CD1c-positive myeloid dendritic cell (primary cell): ENCODE data around the gene SERPINA1.

Experiments
- DNase-seq: peaks from one replicate; pipeline ENCODE4 v3.0.0-alpha.2; 2016; ENCODE audit errors: extremely low spot score

The SERPINA1 gene

DNA sequence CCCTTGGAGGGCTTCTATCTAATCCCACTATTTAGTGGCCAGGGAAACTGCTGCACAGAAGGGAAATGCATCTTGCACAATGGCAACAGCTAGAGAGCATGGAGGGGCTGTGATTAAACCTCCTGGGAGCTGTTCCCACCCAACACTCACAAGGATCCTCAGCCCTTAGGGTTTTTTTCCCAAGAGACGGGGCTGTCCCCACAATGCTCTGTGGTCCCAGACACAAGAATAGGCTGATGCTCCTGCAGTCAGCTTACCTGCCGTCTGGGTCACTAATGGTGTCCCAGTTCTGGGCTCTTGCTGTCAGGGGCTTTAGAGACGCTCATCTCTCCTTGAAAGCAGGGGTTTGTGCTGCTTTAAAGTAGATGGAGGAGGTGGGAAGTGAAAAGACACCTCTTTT is 4.6 kb downstream of the SERPINA1 start:
- DNase-seq, result no peak

DNA sequence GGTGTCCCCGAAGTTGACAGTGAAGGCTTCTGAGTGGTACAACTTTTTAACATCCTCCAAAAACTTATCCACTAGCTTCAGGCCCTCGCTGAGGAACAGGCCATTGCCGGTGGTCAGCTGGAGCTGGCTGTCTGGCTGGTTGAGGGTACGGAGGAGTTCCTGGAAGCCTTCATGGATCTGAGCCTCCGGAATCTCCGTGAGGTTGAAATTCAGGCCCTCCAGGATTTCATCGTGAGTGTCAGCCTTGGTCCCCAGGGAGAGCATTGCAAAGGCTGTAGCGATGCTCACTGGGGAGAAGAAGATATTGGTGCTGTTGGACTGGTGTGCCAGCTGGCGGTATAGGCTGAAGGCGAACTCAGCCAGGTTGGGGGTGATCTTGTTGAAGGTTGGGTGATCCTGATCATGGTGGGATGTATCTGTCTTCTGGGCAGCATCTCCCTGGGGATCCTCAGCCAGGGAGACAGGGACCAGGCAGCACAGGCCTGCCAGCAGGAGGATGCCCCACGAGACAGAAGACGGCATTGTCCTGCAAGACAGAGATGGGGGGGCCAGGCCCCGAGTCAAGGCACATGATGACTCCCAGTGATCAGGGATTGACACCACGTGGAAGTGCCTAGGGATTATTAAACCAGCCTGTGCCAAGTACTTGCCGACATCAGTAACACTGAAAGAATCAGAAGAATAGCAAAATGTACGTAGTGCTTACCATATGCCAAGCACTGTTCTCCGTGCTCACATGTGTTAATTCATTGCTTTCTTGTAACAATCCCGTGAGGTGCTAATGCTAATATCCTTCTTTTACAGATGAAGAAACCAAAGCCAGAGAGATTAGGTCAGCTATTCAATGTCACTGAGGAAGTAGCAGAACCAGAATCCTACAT is 5.4 kb downstream of the SERPINA1 start:
- DNase-seq, result no peak

DNA sequence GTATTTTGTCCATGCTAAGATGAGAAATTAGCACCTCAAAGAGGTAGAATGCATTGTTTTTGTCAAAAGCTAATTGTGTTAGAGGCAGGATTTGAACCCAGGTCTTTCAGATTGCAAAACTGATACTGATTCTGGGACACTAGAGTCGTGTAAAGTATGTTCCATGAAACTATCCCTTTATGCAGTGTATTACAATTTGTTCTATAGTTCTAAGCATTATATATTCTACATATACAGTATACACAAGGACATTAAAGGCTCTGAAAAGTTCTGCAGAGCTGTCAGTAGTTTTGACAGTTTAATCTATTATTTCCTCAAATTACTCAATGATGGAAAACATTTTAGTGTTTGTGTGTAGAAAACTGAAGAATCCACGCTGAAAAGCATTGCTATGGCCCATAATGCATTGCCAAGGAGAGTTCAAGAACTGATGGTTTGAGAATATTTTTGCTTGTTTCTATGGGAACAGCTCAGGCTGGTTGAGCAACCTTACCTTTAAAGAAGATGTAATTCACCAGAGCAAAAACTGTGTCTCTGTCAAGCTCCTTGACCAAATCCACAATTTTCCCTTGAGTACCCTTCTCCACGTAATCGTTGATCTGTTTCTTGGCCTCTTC is 6.2 kb downstream of the SERPINA1 start:
- DNase-seq, result no peak

DNA sequence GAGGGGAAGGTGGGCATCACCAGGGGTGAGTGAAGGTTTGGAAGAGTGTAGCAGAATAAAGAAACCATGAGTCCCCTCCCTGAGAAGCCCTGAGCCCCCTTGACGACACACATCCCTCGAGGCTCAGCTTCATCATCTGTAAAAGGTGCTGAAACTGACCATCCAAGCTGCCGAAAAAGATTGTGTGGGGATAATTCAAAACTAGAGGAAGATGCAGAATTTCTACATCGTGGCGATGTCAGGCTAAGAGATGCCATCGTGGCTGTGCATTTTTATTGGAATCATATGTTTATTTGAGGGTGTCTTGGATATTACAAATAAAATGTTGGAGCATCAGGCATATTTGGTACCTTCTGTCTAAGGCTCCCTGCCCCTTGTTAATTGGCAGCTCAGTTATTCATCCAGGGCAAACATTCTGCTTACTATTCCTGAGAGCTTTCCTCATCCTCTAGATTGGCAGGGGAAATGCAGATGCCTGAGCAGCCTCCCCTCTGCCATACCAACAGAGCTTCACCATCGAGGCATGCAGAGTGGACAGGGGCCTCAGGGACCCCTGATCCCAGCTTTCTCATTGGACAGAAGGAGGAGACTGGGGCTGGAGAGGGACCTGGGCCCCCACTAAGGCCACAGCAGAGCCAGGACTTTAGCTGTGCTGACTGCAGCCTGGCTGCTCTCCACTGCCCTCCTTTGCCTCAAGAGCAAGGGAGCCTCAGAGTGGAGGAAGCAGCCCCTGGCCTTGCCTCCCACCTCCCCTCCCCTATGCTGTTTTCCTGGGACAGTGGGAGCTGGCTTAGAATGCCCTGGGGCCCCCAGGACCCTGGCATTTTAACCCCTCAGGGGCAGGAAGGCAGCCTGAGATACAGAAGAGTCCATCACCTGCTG is 7.0 kb downstream of the SERPINA1 start:
- DNase-seq, result no peak

DNA sequence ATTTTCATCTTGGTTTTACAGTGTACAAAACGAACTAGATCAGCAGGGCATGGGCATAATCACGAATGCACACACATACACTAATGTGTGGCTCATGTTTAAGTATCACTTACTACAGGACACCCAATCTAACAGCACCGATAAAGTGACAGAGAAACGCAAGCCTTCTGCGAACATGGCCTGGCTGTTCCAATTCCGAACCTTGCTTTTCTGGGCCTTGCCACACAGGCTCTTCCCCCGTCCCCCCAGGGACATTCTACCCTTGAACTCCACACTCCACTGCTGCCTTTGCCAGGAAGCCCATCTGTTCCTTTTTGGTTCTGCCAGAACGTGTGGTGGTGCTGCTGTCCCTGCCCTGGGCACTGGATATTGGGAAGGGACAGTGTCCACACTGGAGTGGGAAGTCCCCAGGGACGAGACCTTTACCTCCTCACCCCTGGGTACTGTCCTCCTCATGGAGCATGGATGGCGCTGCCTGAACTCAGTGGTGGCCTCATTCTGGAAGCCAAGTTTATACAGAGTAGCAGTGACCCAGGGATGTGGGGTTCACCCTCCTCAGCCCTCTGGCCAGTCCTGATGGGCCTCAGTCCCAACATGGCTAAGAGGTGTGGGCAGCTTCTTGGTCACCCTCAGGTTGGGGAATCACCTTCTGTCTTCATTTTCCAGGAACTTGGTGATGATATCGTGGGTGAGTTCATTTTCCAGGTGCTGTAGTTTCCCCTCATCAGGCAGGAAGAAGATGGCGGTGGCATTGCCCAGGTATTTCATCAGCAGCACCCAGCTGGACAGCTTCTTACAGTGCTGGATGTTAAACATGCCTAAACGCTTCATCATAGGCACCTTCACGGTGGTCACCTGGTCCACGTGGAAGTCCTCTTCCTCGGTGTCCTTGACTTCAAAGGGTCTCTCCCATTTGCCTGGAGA is 7.9 kb downstream of the SERPINA1 start:
- no peak for DNase-seq

DNA sequence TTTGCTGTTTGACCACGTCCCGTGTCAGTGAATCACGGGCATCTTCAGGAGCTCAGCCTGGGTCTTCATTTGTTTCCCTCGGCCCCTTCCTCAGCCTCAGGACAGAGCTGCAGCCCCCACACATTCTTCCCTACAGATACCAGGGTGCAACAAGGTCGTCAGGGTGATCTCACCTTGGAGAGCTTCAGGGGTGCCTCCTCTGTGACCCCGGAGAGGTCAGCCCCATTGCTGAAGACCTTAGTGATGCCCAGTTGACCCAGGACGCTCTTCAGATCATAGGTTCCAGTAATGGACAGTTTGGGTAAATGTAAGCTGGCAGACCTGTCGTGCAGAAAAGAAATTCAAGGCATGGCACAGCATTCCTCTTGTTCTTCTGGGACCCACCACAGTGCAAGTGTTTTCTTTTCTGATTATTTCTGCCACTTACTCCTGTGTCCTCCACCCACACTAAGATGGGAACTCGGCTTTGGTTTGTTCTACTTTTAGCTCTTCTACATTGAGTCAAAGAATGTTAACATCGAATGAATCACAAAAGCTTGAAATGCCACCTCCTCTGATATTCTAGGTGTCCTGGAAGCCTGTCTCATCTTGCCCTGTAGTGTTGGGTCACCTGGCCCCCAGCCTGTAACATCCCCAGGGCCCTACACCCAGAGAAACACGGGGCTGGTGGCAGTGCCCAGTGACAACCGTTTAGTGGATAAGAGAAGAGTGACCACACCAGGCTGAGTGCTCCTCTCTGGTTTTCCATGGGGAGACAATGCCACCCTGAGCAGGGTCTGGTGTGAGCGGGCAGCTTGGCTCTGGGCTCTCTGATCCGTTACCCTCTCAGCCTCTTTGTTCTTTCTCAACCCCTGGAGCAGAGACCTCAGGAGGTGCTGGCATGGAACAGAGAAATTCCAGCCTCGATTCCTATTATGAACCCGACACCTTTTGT is 8.8 kb downstream of the SERPINA1 start:
- no peak for DNase-seq

DNA sequence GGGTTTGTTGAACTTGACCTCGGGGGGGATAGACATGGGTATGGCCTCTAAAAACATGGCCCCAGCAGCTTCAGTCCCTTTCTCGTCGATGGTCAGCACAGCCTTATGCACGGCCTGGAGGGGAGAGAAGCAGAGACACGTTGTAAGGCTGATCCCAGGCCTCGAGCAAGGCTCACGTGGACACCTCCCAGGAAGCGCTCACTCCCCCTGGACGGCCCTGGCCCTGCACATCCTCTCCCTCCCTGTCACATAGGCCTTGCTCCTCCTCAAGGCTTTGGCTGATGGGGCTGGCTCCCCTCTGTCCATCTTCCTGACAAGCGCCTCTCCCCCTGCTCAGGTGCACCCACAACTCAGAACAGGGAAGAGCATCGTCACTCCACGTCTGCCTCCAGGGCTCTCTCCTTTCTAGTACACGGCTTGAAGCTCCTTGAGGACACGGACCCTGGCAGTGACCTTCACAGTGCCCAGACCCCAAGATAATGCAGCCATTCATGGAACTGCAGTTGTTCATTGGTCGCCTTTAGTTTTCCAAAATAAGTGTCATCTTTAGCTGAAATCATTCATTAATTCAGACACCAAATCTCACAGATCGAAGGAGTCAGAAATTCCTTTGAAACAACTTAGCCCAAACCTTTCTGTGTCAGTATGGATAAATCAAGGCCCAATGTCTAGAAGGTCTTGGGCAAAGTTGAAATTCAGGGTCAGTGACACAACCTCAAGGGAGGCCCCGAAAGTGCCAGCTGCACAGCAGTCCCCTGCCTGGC is 9.7 kb downstream of the SERPINA1 start:
- no peak for DNase-seq

DNA sequence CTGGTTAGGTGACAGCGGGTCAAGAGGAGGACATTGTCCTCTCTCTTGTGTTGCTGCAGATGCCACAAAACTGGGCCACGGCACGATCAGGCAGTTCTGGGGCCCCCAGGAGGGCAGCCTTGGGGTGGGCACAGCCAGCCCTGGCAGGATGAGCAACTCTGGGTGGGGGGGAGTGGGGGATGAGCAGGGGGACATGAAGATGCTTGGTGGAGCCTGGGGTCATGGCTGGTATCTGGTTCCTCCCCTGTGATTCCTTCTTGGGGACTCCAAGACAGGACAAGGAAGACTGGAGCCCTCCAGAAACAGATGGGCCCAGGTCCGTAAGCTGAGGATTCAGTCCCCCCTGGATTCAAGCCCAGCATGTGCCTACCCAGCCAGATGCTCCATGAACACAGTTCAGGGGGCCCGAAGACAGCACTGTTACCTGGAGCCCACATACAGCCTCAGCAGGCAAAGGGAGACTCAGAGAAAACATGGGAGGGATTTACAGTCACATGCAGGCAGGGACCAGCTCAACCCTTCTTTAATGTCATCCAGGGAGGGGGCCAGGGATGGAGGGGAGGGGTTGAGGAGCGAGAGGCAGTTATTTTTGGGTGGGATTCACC is 10.4 kb downstream of the SERPINA1 start:
- DNase-seq, result no peak

DNA sequence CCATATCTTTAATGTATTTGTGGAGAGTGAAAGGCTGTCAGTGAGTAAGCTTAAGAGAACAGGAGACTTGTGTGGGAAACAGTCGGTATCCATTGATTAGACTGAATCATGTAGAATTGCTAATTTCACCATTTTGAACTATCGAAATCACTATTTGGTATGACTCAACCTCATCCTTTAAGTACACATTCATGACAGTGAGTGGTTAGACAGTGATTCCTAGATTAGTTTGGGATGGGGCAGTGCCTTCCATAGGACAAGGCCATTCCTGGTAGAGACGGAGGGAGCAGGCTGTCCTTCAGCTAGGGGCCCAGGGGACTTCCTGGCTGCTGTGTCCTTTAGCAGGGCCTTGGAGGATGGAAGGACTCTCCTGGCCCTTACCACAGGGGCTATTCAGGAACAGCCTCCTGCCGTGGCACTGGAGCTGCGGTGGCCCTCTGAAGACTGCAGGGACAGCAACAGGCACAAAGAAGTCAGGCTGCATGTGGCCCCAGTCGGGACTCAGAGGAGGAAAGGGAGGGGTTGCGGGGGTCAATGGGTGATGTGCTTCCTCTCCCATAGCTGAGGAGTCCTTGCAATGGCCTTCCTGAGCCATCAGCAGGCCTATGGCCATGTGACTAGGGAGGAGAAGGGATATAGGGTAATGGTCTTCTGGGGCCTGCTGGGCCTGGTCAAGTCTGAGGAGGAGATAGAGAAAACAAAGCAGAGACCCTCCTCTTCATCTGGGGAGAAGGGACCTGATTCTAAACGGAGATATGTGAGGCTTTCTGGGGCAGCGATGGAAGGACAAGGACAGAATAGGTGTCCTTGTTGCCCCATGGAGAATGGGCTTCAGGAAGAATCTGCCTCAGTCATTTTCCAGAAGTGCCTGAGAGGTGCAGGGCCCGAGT is 11.2 kb downstream of the SERPINA1 start:
- DNase-seq, result no peak

DNA sequence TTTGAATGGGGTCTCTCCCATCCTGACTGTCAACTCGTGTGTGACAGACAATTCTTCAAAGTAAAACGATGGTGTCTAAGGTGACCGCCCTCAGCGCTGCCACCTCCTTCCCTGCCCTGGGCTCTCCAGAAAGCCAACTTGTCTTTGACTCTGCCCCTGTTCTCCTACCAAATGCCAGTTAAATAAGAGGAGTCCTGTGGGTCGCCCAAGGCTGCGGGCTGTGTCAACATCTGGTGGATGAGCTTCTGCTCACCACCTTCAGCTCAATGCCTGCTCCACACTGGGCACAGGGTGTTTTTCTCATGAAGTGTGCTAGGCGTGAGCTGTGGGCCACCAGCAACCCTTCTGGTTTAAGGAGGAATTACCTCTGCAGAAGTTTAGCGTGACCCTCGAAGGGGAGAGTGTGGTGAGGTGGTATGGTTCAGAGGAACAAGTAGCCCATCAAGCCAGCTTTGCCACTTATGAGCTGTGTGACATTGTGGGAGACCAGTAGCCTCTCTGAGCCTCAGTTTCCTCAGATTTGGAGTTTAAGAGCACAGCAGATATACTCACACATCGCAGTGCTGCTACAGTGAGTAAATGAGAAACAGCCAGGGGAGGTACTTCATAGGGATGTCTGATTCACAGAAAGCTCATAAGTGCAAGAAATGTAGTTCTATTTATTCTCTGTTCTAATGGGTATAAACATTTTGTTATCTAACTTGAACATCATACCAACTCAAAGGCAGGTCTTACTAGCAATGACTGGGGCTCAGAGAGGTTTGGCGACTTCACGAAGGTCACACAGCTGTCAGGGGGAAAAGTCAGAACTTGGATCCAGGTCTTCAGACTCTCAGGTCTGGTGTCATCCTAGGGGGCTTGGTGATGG is 12.1 kb downstream of the SERPINA1 start:
- DNase-seq, result no peak

DNA sequence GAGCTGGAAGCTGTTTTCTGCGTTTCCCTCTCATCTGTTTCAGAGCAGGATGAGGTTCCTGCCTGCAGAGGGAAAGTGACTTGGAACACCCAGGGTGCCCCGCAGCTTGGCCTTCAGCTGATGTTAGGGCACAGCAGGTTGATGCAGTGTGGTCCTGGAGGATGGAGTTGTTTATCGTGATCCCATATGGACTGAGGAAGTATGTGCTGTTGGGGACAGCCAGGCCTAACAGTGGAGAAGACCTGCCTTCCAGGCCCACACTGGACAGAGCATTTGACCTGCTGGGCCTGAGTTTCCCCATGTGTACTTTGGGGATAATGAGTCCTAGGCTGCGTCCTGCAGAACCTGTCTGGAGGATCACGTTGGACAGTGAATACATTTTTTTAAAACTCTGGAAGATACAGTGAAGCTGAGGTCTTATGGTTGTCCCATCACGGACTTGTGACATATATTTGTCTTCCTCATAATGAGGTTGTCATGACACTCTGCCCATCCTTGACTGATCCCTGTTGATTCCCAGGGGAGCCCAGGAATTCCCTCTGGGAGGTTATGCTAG is 12.8 kb downstream of the SERPINA1 start:
- DNase-seq, result no peak

DNA sequence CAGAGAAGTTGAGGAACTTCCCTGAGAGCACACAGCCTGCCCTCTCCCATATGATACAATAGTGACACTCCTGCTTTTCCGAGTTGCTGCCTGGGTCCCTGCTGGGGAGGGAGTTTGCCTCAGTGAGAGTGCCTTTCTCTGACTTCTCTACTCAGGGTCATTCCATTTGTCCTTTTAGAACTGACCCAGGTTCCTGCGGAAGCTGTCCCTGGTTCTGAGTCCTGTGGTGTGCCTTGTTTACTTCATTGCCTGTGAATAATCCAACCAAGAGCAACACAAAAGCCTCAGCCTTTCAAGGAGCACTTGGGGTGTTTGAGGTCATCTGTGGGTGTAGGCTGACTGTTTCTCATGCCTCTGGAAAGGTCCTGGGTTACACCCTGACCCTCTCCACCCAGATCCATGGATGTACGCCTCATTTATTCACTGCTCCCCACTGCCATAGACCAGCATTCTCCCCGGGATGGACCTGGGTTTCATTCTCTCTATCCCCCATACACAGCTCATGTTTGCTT is 13.6 kb downstream of the SERPINA1 start:
- DNase-seq, result no peak

DNA sequence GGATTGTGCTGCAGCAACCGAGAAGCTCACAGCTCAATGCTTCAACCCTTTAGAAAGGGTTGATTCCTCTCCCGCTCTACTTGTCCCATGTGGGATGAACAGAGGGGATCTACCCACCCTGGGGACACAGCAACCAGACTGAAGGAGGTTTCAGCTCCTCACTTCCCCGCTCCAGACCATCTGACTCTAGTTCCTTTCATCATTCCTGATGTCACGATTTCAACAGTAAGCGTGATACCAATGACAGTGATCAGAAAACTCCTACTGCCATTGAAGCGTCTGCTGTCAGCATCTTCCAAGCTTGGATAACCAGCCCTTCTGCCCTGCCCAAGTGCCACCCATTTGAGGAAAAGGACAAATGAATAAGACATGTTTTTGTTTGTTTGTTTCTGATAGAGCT is 14.3 kb downstream of the SERPINA1 start:
- DNase-seq, result no peak

DNA sequence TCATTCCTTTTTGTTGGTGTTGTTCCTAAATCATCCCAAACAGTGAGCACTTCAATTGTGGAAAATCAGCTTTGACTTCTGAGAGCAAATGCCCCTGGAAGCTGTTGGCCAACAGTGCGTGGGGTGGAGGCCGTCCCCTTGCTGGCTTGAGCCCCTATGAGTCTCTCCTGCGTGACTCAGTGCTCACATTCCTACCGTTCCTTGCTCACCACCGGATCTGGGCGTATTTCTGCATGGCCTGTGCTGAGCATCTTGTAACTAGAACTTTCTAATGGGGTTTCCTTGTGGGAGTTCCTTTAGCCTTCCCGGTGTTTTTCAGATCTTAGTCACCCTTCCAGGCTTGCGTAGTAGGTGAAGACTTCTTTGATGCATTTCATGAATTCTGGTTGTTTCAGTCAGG is 14.7 kb downstream of the SERPINA1 start:
- DNase-seq, result no peak

DNA sequence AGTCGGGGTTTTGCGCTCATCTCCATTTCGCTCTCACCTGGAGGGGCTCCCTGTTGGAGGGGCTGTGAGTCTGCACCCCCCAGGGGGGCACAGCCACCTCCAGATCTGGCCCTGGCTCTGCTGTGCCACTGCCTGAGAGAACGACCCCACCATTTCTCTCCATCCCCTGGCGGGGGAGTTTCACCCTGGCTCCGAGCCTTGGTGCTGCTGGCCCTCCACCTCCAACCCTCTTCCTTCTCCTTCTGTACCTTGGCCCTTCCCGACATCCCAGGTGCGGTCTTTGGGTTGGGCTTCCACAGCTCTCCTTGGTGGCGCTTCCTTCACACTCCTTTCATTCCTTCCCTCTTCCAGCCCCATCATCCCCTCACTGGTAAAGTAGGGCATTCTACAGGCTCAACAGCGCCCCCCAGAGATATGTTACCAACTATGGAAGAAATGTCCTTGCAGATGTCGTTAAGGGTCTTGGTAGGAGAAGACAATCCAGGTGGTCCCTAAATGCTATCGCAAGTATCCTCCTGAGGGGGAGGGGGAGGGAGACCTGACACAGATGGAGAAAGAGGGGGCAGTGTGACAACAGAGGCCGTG is 16.3 kb downstream of the SERPINA1 start:
- no peak for DNase-seq

DNA sequence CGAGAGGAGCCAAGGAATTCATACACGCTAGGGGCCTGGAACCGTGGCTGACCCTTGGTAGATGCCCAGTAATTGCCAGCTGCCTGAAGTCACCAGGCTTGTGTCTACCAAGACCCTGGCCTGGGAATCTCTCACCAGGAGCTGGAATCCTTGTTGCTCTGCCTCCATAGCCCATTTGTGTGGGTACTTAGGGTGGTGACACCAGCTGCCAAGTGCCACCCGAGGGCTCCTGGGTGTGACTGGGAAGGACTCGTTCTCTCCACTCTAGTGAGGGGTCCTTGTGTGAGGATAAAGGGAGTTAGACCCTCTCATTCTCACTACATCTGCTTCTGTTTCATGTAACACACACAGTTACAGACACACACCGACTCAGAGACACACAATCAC is 17.9 kb downstream of the SERPINA1 start:
- DNase-seq, result no peak
